Measurements from ENCODE around the gene TMEM59L.
A peak's percentile ranks its signal among the peaks of the same experiment; 100 is the strongest.

The TMEM59L gene

DNA sequence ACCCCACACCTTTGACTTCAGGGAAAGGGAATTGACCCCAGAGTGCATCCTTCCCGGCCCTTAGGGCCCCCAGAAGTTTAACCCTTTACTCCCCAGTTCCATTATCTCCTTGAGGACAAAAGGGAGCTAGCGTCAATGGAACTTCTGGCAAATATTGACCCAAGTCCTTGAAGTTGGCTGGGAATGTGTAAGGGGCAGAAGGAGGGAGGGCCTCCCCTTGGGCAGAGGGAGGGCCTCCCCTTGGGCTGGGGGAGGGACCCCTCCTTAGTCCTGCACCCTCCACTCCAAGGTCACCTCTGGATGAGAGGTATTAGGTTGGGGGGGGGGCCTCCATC lies 3.0 kb upstream of the TMEM59L start:
- DNase-seq = no peak

DNA sequence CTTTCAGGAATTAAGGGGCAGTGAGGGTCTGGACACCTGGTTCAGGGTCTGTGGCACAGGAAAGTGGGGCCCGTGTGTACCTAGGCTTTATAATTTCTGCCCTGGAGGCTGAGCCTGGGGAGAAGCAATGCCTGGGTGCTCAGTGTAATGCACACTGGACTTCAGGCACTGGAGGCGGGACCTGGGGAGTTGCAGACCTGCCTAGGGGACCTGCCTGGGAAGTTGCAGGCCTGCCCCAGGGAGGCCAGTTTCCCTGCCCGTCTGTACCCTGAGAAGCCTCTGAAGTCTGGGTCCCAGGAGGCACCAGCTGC lies 2.5 kb upstream of the TMEM59L start:
- DNase-seq = no peak

DNA sequence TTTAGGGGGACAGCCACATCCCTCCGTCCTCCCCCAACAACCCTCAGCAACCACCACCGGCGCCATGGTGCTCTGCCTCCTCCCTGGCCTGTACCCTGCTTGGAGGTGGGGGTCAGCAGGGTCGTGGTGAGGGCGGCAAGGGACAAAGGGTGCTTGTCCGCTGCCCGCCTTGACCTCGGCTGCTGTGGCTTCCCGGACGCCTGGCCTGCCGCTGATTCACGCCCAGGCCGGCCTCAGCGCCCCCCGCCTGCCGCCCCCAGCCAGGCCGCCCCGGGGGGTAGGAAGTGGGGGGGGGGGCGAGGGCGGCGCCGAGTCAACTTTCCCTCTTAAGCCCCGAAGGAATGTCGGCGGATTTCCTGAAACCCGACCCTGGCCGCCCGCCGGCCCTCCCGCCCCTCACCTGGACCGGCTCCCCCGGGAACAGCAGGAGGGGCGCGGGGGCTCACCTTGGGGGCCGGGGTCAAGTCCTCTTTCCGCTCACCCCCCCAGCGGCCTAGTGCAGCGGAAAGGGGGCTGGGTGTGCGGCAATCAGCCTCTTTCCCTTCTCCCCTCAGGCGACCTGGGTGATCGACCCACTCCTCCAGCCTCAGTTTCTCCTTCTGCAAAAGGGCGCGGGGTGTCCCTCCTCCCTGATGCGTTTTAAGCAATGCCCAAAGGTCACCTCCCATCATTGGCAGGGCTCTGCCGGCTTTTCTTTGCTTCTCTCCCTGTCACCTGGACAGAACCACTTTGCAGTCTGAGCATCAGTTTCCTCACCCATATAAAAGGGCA lies 1.9 kb upstream of the TMEM59L start:
- no peak for DNase-seq

DNA sequence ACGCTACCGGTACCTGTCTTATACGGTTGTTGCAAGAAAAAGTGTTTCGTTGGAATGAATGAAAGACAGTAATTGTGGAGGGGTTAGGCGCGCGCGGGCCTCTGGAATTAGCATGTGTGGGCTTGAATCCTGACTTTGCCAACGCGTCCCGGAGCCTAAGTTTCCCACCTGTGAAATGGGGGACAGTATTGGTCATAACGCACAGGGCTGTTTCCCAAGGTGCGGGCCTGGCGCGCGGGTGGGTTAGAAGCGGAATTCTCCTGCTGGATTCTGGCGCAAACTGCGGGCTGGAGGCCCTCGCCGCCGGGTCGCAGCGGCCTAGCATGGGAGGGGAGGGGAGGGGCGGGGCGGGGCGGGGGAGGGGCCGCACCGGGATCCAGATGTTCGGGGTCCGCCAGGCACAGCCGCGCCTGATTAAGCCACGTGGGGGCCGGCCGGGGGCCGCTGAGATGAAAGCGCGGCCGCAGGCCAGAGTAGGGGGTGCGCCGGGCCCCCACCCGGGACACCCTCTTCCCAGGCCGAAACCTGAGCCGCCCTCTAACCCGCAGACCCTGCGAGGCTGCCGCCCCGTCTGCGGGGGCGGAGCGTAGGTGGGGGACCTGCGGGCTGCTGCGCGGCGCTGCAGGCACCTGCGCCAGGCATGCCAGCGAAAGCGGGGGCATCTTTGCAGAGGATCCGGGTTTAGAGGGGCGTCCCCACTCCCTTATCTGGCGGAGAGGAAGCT lies 1.2 kb upstream of the TMEM59L start:
- no peak for DNase-seq

DNA sequence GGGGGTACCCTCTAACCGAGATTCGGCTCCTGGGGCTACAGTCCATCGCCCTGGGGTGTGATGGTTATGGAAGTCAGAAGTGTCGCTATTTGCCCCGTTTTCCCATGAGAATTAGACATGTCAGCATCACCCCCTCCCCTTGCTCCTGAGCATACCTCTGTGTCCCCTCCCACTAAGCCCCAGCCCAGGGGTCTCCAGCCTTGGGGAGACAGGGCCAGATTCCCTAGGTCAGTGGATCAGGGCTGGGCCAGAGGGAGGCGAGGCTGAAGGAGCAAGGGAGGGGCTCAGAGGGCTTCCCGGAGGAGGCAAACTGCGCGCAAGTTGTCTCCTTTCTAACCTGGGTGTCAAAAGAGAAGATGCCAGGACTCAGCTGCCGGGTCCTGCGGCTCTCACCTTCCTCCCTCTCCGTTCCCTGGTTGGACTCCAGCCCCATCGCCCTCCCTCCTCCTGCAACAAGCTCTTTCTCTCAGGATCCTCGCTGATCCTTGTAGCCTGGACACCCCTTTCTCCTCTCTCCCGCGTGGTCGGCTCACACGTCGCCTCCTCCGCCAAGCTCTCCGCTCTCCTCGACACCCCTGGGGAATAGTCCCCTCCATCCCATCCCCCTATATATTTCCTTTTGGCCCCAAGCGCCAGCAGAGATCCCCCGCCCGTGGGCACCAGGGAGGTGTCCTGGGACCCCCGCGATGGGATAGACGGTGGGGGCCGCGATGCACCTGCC lies 459 bp upstream of the TMEM59L start:
- DNase-seq = no peak

DNA sequence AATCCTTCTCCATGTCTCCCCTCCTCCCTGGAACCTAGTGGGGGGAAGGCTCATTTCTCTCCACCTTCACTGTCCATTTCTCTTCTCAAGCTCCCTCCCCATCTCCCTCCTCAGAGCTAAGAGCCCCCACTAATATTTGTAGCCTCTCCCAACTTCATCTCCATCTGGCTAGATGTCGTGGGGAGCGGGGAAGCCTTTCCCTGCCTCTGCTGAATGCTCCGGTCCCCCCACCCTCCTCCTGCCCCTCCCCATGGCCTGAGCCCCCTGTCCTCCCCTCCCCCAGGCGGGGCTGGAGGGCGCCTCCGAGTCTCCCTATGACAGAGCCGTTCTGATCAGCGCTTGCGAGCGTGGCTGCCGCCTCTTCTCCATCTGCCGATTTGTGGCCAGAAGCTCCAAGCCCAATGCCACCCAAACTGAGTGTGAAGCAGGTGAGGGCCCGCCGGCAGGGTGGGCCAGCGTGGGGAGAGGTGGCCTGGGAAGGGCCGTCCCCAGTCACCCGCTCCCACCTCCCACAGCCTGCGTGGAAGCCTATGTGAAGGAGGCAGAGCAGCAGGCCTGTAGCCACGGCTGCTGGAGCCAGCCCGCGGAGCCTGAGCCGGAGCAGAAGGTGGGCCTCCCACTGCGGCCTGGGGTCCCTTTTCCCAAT lies 1.0 kb downstream of the TMEM59L start:
- no peak for DNase-seq

DNA sequence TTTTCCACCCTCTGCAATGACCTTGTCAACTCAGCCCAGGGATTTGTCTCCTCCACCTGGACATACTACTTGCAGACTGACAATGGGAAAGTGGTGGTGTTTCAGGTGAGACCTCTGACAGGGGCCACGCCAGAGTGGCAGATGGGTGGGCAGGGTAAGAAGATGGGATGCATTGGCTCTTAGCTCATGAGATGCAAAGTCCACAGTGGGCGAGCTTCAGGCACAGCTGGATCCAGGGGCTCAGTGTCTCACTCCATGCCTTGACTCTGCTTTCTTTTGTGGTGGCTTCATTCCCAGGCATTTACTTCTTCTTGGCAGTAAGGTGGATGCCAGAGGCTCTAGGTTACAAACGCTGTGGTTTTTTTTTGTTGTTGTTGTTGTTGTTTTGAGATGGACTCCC lies 3.4 kb downstream of the TMEM59L start:
- no peak for DNase-seq

DNA sequence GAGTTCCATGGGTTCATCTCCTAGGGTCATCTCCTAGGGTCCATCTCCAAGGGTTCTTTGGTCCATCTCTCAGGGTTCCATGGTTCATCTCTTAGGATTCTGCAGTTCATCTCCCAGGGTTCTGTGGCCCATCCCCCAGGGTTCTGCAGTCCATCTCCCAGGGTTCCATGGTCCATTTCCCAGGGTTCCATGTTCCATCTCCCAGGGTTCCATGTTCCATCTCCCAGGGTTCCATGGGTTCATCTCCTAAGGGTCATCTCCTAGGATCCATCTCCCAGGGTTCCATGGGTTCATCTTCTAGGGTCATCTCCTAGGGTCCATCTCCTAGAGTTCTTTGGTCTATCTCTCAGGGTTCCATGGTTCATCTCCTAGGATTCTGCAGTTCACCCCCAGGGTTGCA lies 4.9 kb downstream of the TMEM59L start:
- no peak for DNase-seq

DNA sequence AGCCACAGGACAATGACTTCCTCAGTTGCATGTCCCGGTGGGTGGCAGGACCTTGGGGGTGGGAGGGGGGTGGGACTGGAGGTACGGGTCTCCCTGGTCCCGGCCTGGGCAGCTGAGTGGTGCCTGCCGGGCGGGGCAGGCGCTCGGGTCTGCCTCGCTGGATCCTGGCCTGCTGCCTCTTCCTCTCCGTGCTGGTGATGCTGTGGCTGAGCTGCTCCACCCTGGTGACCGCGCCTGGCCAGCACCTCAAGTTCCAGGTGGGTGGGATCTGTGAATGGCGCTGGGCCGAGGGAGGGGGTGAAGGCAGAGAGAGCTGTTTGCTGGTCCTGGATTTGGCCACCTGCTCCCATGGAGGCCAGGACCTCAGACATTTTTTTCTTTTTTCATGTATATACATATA lies 5.6 kb downstream of the TMEM59L start:
- no peak for DNase-seq

DNA sequence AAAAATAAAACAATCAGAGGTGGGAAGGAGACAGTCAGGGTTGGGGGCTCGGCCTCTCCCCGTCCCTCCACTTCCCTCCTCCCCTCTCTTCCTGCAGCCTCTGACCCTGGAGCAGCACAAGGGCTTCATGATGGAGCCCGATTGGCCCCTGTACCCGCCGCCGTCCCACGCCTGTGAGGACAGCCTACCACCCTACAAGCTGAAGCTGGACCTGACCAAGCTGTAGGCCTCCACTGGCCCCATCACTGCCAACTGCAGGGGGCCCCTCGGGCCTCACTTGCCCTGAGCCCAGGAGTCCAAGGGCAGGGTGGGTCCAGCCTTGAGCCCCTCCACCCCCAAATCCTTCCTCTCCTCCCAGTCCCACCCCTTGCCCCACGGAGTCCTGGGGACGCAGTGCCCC lies 7.6 kb downstream of the TMEM59L start:
- DNase-seq = no peak

DNA sequence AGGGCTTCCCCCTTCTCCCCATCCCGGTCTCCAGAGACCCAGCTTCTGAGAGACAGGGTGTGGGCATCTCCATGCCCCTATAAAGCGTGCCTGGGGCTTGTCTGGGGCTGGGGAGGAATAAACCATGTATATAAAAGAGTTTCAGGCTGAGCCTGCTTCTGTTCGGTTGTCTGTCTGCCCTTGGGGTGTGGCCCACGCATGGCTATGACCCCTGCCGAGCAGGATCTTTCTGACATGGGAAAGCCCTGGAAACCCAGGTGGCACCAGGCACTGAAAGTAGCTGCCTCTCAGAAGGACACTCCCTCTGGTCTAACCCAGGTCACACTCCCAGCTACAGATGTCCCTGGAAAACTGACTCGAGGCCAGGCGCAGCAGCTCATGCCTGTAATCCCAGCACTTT lies 8.2 kb downstream of the TMEM59L start:
- no peak for DNase-seq

DNA sequence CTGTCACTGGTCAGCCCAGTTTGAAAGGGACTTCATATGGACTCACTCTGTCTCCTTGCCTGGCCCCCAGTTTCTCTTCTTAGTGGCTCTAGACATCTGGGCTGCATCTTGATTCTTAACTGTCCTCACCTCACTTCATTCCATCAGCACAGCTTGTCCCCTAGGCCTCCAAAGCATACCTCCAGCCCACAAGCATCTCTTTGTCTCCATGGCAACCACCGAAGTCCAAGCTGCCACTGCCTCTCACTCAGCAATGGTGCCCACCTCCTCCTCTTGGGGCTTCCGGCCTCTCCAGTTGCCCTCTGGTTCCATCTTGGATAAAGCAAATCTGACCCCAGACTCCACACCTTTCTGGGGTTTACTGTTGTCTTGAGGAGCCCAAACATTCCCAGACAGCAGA lies 14.2 kb downstream of the TMEM59L start:
- DNase-seq = no peak

DNA sequence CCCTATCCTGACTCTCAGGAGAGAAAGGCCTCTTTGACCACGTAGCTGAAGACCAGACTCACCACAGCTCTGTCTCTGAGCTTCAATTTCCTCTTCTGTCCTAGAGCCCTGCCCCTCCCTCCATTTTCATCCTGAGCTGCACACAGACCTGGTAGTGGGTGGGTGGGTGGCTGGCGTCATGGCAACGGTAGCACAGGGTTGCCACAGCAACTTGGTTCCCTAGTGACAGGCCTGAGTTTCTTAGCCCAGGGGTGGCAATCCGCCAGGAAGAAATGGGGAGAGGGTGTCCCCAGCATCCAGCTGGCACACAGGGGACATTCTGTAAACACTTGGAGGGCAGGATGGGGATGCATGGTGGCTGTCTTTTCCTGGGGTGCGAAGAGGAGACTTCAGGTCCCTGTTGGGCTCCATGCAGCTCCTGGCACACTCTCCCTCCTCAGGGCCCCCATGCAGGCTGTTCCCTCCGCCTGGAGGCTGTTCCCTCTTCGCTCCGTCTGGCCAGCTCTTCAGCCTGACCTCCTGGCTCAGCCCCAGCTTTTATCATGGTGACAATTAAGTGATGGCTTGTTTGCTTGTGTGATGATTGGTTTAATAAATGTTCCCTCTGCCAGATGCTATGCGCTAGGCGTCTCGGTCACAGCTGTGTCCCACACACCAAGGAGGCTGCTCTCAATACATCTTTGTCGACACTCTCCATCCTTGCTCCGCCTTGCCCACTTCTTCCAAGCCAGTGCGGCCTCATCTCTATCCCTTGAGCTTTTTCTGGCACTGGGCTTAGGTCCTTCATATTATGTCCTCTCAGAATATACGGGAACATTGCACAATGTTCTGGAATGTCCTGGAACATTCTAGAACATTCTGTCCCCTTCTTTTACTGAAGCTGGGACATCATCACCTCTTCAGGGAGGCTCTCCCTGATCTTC lies 16.8 kb downstream of the TMEM59L start:
- DNase-seq = no peak

DNA sequence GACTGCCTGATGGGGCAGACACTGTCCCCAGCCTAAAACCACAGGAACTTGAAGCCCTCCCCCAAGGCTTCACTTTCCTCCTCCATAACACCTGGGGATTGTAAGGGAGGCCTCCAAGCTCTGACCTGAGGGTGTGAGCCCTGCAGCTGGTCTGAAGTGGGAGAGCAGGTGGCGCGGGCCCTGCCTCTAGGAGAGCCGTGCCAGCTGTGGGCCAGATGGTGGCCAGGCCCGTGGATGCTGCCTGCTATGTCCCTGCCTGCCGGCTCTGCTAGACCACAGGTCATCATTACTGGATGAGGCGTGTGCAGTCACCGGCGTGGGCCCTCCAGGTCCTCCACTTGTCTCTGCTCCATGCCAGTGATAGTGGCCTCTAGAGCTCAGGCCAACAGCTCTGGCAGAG lies 20.7 kb downstream of the TMEM59L start:
- no peak for DNase-seq

DNA sequence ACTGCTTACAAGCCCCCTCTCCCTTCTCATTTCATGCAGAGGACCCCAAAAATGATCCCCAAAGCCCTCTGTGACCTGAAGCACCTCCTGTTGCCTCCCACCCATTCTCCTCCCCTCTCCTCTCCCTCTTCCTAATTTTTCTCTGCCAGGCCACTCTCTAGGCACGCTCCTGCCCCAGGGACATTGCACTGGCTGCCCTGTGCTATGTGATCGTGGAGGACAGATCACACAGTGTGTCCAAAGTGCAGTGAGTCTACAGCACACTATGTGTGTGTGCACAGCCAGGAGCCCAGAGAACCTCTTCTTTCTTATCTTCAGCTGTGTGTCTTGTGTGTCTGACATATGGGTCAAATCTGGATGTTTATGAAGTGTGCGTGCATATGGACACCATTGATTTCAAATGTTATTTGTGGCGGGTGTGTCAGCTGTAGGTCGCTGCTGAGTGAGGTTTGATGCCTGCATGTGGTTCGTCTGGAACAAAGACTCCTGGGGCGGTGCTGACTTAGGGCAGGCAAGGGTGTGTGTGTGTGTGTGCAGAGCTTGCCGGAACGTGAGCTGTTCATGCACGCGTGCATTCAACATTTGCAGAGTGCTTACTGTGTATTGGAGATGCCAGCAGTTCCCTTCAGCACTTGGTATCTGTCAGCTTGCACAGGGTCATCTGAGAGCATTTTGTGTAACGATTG lies 22.1 kb downstream of the TMEM59L start:
- no peak for DNase-seq

DNA sequence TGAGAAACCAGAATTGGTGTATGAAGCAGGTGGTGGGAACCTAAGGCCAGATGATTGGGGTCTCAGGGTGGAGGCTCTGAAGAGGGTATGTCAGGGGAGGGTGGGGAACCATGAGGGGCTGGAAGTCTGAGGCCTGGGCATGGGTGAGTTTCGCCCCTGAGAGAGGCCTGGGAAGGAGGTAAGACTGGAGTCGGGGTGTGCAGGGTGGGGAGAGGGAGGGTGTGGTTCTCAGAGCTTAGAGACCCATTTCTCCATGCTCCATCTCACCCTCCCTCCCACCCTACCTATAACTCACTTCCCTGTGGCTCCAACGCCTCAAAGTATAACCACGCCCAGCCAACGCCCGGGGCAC lies 23.1 kb downstream of the TMEM59L start:
- DNase-seq = no peak

DNA sequence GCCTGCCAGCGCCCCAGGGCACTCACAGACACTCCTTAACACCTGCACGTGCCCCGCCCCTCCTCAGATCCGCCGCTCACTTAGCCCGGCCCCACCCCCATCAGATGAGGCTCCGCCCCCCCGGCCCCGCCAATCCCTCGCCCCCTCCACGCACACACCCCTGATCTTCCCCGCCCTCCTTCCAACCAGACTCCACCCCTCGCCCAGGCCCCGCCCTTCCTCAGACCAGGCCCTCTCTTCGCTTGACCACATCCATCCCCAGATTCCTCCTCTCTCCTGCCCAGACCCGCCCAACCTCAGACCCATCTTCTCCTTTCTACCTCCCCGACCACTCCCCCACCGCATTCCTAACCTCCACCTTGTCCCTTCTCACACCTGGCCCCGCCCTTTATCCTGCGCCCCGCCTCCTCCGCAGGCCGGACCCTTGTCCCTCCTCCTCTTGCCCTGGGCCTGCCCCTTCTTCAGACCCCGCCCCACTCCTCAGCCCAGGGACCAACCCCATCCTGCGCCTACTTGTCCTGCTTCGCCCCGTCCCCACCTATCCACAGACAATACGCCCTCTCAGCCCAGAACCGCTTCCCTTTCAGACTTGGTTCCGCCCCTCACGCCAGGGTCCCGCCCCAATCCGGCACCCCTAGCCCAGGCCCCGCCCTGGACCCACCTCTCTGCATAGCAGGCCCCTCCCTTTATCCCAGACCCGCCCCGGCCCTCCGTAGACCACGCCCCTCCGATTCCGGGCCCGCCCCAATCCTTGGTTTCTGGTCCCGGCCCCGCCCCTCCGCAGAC lies 23.7 kb downstream of the TMEM59L start:
- peak; percentile 88 for DNase-seq

DNA sequence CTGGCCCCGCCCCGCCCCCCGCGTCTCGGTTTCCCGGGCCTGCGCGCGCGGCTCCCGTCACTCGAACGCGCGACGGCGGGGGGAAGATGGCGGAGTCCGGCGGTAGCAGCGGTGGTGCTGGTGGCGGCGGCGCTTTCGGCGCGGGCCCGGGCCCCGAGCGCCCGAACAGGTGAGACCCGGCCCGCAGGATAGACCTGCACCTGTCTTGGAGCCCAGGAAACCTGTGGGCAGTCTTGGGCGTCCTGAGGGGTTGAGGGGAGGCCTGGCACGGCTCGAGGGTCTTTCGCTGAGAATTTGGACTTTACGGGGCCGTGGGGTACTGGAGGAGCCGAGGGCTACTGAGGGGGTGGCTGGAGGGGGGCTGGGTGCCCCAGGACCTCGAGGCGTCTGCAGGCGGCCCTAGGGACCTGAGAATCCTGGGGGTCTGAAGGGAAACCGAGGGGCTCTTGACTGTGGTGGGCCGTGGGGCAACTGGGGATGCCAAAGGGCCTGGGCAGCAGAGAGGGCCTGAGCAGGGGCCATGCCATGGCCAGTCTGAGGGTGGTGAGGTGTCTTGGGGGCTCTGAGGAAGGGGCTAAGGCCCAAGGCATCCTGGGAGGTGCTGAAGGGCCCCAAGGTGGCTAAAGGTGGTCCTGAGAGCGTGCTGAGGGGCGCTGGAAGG lies 24.4 kb downstream of the TMEM59L start, which contains the start of gene KLHL26:
Gene KLHL26 (plus strand): TSS at position 60 of the 661 bp plus-strand sequence. CDS start 27 bp downstream, at position 87.
- no peak for DNase-seq

DNA sequence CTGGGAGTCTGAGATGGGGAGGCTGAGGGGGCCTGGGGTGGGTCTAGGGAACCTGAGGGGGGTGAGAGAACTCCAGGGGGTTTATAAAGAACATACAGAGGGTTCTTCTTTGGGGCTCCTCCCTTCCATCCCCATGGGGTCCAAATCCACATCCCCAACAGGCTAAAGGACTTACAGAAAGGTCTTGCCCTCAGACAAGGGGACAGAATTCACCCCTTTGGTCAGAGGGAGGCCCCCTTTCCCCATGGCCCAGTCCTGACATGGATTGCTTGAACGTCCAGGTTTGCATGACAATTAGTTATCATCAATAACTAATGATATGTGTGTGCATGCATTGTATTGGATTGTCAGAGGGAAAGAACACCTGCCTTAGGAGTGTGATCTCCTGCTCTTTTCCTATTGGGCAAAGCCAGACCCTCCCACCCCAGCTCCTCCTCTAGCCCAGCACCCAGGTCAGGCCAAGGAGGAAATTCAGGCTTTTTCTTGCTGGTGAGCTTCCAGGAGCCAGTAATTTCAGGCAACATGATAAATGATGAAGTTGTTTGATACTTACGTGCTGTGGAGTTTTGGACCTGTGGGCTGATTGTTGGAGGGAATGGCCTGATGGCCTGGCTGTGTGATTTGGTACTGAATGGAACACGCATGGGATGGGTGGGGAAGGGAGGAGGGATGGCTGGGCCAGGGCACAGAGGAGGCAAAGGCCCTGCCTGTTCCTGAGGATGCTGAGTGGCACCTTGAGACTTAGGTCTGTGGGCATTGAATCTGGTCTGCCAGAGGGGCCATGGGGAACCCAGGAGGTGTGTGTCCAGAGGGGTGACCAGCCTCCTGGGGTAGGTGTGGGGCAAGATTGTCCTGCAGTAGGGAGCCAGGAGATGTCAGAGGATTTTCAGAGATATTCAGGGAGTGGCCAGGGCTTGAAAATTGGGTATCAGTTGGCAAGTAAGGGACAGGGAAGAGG lies 25.3 kb downstream of the TMEM59L start:
- no peak for DNase-seq

All from KG1 (cell line).